Measurements from ENCODE around the gene CRY2.
"Not testable (repeated sequence)": the region's sequence is repeated elsewhere in the genome, so short reads cannot be mapped to it uniquely, and the experiment has no call there.

The CRY2 gene

DNA sequence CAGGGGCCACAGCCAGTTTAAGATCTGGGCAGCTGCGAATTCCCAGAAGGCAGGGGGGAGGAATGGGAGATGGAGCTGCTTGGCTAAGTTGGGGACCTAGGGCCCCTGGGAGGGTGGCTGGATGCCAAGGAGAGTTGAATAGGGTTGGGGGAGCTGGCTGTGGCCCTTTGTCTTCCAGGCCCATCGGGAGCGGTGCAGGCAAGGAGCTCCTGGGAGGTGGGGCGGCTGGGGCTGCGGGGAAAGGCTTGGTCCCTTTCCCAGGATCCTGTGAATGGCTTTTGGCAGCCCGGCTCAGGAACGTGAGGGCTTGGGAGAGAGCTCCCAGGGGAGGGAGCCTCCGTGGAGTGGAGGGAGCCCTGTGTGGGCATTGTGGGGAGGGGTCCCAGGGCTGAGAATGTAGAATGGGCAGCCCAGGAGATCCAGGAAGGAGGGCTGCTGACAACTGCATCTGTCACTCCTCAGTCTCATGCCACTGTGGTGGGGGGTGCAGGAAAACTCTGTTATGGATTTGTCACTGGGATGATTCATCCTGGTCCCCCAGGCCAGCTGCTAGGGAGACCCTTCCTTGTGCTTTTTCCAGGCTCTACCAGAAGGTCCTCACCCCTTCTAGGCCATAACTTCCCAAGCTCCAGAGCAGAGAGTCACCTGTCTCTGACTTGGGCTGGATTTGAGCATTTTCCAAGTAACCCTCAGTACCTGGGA lies 53.8 kb downstream of the CRY2 start:
- no peak for FAIRE-seq

DNA sequence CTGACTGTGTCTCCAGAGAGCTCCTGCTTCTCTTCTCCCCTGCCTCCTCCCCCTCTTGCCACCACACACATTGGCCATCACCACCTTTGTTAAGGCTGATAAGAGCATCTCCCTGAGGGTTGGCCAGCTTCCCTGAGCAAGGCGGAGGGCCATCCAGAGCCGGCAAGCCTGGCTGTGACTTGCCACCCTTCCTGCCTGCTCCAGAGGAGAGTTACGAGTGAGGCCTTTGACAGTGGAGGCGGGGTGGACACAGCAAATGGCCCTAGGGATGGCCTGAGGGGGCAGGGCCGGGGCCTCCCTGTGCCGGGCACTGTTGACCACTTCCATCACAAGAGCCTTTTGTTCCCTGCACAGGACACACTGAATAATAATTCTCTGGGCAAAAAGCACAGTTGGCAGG lies 54.4 kb downstream of the CRY2 start:
- FAIRE-seq: no peak

DNA sequence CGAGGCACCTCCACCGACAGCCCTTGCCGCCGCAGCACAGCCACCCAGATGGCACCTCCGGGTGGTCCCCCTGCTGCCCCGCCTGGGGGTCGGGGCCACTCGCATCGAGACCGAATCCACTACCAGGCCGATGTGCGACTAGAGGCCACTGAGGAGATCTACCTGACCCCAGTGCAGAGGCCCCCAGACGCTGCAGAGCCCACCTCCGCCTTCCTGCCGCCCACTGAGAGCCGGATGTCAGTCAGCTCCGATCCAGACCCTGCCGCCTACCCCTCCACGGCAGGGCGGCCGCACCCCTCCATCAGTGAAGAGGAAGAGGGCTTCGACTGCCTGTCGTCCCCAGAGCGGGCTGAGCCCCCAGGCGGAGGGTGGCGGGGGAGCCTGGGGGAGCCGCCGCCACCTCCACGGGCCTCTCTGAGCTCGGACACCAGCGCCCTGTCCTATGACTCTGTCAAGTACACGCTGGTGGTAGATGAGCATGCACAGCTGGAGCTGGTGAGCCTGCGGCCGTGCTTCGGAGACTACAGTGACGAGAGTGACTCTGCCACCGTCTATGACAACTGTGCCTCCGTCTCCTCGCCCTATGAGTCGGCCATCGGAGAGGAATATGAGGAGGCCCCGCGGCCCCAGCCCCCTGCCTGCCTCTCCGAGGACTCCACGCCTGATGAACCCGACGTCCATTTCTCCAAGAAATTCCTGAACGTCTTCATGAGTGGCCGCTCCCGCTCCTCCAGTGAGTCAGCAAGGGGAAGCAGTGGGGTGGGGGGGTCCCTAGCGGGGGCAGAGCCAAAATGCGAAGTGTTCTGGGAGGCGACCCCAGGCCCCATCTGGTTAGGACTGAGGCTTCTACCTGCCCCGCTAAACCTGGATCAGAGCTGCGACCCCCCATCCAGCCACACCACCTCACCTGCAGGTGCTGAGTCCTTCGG lies 55.4 kb downstream of the CRY2 start:
- FAIRE-seq: no peak

DNA sequence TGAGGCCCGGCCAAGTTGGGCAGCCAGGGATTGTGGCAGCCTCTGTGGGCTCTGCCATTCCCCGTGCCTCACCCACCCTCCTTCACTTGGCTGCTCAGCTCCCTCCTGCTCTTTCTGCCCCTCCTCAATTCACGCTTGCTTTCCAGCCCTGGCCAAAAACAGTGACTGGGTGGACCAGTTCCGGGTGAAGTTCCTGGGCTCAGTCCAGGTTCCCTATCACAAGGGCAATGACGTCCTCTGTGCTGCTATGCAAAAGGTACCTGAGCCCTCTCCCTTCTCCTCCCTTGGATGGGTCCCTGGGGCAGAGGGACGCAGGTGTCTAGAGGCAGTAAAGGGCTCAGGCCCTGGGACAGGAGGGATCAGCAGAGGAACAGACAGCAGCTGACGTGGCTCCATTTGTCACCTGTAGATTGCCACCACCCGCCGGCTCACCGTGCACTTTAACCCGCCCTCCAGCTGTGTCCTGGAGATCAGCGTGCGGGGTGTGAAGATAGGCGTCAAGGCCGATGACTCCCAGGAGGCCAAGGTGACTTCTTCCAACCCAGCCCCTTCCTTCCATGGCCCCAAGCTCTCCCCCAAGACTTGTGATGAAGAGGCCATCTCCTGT lies 57.1 kb downstream of the CRY2 start:
- FAIRE-seq: no peak

DNA sequence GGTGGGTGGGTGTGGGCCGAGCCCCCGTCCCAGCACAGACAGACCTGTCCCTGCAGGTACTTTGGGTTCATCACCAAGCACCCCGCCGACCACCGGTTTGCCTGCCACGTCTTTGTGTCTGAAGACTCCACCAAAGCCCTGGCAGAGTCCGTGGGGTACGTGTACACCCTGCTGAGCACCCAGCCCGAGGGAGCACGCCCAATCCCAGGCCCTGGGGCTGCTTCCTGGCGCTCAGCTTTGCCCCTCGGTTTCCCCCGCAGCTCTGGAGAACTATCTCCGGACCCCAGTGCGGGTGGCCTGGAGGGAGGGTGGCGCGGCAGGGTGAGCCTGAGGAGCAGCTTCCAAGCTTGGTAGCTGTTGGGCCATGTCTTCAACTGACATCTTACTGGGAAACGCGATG lies 57.8 kb downstream of the CRY2 start:
- FAIRE-seq: no peak

DNA sequence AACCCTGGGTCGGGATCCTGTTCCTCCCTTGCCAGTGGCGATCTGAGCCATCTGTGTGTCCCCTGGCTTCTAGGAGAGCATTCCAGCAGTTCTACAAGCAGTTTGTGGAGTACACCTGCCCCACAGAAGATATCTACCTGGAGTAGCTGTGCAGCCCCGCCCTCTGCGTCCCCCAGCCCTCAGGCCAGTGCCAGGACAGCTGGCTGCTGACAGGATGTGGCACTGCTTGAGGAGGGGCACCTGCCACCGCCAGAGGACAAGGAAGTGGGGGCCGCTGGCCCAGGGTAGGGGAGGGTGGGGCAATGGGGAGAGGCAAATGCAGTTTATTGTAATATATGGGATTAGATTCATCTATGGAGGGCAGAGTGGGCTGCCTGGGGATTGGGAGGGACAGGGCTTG lies 58.3 kb downstream of the CRY2 start:
- FAIRE-seq: not testable (repeated sequence)

DNA sequence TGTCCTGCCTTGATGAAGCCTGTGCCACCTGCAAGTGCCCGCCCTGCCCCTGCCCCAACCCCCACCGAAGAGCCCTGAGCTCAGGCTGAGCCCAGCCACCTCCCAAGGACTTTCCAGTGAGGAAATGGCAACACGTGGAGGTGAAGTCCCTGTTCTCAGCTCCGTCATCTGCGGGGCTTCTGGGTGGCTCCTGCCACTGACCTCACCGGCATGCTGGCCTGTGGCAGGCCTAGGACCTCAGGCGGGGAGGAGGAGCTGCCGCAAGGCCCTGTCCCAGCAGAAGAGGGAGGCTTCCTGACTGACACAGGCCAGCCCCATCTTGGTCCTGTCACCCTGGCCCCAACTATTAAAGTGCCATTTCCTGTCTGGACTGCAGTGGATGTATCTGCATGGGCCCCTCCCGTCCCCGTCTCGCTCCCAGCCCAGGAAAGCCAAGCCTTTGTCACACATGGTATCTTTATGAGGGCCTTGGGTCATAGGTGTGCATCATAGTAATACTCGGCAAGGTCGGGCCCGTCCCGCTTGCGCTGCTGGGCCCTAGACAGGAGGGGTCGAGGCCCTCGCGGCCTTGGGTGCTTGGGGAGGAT lies 58.9 kb downstream of the CRY2 start:
- no peak for FAIRE-seq

DNA sequence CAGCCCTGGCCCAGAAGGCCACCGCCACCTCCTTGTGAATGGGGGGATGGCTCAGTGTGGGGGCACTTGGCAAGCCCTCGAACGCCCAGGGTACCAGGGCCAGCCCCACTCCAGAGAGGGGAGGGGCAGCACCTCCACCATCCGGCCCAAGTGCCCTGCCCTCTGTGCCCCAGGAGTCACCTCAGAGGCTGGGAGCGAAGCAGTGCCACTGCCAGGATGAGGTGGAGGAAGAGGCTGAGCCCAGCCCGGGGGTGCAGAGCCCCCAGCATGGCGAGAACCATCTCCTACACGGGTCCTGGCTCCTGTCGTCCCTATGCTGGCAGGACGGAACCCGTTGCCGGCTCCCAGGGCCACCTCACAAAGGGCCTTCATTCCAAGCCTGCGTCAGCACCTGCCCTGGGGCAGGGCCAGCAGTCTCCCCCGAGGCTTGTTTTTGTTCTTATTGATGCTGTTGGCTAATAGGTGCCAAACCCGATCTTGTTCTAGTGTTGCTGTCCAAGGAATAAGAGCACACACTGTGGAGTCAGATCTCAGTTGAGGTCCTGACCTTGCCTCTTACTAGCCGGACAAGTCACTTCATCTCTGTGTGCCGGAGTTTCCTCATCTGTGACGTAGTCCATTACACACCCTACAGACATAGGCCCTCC lies 59.8 kb downstream of the CRY2 start, which contains the start of gene FREY1:
Gene FREY1, minus strand, starts transcription at position 307 of the 647 bp plus-strand sequence. Its CDS starts 26 bp downstream, at position 281.
- no peak for FAIRE-seq

DNA sequence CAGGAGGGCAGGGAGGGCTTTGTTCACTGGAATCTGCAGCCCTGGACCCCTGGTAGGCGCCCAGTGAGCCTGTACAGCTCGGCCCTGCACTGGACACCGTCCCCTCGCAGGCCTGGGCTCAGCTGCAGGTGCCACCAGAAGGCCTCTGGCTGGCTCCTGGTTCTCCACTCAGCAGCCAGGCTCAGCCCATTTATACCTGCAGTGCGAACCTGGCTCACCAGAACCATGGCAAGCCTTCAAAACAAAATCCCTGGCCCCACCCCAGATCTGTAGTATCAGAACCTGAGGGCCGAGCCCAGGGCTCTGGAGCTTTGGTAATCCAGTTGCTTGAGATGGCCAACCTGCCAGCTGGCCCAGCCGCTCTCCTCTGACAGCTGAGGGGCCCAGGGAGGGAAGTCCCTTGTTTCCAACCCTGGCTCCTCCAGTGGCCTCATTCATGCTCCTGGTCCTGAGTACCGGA lies 60.7 kb downstream of the CRY2 start:
- no peak for FAIRE-seq

DNA sequence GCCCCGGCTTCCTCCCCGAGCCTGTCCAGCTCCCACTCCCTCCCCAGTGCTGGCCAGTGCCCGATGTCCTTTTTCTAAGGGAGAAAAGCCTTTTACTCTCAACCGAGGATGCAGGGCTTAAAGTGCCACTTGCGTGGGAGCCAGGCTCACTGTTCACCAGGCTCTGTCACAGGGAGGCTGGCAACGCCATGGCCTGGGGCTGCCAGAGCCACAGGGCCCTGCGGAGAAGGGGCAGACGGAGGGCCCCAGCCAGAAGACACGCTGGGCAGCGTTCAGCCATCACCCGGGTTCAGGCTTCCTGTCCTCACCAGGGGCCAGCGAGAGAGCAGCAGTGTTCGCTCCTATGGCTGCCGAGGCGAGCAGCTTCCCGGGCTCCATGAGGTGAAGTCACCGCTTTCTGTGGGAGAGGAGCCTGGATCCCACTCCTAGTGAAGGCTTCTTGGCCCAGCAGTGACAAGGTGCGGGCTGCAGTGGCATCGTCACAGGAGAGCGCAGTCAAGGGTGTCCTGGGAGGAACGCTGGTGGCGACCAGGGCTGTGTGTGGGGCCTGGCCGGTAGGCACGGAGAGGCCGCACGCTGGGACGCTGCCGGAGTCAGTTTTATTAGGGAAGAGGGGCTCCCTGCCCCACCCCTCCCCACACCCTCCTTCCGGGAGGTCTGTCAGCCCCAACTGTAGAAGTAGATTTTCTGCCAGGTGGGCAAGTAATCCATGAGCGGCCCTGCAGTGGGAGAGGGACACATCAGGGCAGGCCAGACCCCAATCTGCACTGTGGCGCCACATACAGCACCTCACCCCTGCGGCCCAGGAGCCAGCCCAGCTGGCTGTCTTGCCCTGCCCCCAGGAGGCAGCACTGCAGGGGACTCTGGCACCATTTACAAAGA lies 62.6 kb downstream of the CRY2 start:
- FAIRE-seq: no peak

DNA sequence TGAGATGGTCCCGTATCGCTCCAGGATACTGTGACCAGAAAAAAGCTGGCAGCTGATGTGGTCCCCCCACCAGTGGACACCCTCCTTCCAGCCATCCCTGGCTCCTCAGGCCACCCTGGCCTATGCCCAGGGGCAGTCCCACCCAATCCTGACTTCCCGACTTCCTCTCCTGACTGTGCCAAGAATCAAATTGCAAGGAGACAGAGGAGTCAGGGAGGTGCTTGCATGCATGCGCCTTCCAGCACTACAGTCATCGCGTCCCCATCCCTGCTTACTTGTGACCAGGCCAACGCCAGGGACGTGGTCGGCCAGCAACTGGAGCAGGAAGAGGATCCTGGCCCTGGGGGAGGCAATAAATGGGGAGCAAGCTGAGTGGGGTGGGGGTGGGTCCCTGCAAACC lies 63.3 kb downstream of the CRY2 start:
- FAIRE-seq: no peak

DNA sequence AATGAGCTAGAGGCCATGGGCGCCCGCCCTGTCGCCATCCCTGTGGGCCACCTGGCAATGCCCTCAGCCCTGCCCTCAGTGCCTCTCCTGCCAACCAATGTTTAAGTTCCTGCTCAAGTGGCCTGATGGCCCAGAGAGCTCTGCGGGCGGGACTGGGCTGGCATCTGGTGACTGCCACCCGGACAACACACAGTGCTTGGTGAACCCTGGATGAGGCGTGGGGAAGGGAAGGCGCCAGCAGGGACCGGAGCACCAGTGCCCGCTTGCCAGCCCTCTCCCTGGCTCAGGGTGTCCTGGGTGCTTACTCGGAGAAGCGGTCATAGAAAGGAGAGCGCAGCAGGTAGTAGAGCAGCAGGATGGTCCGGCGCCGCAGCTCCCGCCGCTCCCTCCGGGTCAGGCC lies 66.2 kb downstream of the CRY2 start:
- no peak for FAIRE-seq

DNA sequence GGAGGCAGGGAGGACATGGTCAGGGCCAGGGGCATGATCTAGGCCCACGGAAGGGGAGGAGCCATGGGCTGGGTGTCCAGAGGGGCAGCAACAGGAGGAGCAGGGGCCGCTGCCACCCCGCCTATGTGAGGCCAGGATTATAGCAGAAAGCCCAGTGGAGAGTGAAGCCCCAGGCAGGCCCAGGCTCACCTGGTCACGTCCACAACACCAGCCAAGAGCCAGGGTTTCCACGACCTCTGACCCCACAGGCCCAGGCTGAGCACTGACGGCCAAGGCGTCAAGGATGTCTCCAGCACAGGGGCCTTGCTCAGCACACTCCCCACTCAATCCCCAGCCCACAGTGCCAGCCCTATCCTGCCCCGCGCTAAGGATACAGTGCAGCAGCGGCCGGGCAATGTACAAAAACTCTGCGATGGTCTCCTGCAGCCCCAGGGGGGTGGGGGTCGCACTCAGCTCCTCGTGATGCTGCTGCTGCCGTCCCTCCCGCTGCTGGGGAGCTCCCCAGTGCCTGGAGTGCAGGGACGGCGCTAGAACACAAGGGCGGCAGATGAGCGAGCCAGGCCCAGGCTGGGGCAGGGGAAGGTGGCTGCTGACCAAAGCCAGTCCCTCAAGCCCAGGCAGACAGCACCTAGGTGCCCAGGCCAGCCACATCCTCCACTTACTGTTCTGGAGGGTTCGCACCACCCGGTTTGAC lies 66.8 kb downstream of the CRY2 start:
- no peak for FAIRE-seq

DNA sequence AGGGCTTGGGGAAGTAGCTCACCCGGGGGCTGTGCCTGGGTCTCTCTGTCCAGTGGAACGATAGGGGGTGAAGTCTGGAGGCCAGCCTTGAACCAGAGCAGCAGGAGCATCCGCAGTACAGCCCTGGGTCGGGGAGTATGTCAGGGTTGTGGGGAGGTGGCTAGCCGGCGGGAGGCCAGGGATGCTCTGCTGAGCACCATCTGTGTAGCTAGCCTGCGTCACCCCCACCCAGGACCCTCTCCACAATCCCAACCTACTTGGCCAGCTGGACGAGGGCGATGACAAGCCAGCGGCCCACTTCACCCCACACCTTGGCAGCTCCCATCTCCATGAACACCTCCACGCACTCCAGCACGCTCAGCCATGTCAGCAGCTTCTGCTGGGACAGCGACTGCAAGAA lies 68.2 kb downstream of the CRY2 start:
- no peak for FAIRE-seq

DNA sequence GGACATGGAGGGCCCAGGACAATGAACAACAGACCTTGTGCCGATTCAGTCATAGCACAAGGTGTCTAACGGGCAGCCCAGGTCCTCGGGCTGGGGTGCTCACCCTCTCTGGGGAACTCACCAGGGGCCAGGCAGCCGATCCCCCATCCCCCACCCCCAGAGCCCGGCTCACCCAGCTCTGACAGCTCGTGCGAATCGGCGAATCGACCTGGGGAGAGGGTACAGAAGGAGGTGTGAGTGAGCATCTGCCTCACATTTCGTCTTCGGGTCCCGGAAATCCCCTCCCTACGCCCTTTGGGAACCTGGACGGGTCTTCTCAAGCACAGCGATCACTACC lies 70.0 kb downstream of the CRY2 start:
- FAIRE-seq: no peak

DNA sequence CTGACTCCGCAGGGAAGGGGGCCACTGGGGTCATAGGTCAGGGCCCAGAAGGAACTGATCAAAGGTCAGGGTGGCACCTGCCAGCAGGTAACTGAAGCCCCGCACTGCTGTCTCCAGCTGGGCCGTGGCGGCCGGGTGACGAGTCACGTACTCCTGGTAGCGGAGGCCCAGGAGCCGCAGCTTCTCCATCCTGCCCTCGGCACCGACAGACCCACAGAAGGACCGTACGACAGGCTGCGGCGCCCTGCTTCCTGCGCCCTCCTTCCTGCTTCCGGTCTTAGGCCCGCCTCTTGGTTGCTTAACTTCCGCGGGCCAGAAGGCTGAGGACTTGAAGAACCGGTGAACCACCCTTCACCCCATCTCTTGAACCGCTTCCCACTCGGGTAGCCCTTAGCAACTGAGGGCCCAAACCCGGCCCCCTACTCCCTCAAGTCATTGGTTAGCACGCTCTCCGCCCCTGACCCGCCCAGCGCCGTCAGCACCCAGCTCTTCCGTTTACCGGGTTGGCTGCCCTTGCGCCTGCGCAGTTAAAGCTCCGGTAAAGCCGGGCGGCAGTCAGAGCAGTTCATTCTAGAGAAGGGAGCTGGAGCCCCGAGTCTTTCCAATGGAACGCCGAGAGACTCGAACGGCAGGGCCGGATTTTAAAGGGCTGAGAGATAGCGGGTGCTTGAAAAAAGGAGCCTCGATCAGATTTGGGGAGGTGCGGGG lies 70.5 kb downstream of the CRY2 start, which contains the start of gene PEX16:
Gene PEX16, minus strand, starts transcription at position 255 of the 708 bp plus-strand sequence. Its CDS starts 66 bp downstream, at position 189.
- peak; percentile 78 for FAIRE-seq

DNA sequence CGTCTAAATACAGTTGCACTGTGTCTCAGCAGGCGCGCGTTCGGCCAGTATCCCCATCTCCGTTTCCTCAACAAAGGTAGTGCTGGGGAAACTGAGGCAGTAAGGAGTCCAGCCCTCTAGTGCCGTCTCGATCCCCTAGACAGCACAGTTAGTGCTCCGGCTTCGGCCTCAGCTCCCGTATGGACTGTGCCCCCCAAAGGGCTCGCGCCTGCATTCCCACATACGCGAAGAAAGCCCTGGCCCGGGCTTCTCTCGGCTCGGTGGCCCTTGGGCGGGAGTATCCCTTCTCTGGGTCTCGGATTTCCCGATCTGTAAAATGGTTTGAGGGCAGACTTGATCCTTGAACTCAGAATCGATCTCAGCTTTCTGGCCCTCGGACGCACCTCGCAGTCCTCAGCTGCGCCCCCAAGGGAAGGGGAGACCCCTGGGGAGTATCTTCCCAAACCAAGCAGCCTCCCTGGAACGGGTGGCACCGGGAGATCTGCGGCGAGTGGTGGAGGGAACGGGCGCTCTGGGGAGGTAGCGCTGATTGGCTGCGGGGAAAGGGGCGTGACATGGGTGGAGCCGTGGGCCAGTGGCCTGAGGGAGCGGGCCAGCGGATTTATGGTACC lies 71.2 kb downstream of the CRY2 start:
- no peak for FAIRE-seq

DNA sequence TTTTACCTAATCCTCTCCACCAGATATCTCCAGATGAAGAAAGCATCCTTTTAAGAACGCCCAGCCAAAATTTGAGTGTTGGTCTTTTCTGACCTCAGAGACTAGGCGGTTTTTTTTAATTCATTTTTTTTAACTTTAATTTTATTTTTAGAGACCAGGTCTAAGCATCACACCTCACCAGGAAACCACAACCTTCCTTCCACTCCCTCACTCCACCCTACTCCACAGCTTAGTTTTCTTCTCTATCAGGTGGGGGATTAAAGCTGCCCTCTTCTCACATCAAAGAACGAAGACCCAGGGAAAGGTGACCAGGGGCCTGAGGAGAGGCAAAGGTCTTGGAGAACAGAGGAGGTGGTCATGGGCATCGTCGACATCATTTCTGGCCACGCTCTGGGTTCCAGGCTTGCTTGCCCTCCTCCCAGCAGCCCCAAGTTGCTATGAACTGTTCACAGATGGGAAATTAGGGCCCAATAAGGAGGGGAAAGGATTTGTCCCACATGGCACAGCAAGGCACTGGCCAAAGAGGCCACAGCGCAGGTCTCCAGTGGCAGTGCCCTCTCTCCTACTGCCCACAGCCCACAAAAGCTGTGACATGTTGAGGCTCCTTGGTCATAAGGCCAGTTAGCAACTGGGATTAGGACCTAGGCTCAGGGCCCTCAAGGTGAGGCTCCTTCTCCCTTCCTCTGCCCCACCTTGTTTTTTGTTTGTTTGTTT lies 71.8 kb downstream of the CRY2 start:
- FAIRE-seq: no peak
